Activated naive CD8-positive, alpha-beta T cell (primary cell): ENCODE results near the gene KRTAP5-11.
"Not testable (repeated sequence)": the region's sequence is repeated elsewhere in the genome, so short reads cannot be mapped to it uniquely, and the experiment has no call there.

ENCODE experiments used
- H3K27ac Mint-ChIP-seq: one replicate; pipeline ENCODE4 v1.8.0; 2021; ENCODE audit warnings: mixed read lengths
- H3K27me3 Mint-ChIP-seq: one replicate; pipeline ENCODE4 v1.8.0; 2021; ENCODE audit warnings: mixed read lengths
- H3K36me3 Mint-ChIP-seq: one replicate; pipeline ENCODE4 v1.8.0; 2021; ENCODE audit warnings: mixed read lengths
- H3K4me1 Mint-ChIP-seq: one replicate; pipeline ENCODE4 v1.8.0; 2021; ENCODE audit warnings: low read depth, mixed read lengths
- H3K4me3 Mint-ChIP-seq: one replicate; pipeline ENCODE4 v1.8.0; 2021; ENCODE audit warnings: mild to moderate bottlenecking, mixed read lengths
- H3K9me3 Mint-ChIP-seq: one replicate; pipeline ENCODE4 v1.8.0; 2021; ENCODE audit warnings: low read depth, mixed read lengths

The KRTAP5-11 gene

GRCh38 chr11:71548120-71548519, 34.6 kb downstream of the KRTAP5-11 start, which contains the start of gene KRTAP5-9:
TSS of gene KRTAP5-9 (plus strand) at chr11:71548420. CDS start at chr11:71548658, 238 bp downstream.
- Mint-ChIP-seq H3K27me3 (peaks cover 11% of the 10 kb centered on the region), H3K36me3 (no peaks in the 10 kb centered on the region), H3K27ac (no peak within 1 kb of the TSS), H3K4me1 (peaks cover 19% of the 10 kb centered on the region), H3K4me3 (no peak within 1 kb of the TSS), H3K9me3 (no peaks in the 10 kb centered on the region)

- Mint-ChIP-seq H3K27me3 (peaks cover 11% of the 10 kb centered on the region), H3K9me3 (peaks cover 8% of the 10 kb centered on the region), H3K4me1 (peaks cover 21% of the 10 kb centered on the region), H3K36me3 (peaks cover 3% of the 10 kb centered on the region), H3K27ac (no peak overlapping the region), H3K4me3 (no peak overlapping the region)
Observed at GRCh38 chr11:71545405-71545966, 37.2 kb downstream of the KRTAP5-11 start.

- Mint-ChIP-seq H3K4me1 (peaks cover 21% of the 10 kb centered on the region), H3K4me3 (no peak overlapping the region), H3K36me3 (peaks cover 3% of the 10 kb centered on the region), H3K9me3 (peaks cover 8% of the 10 kb centered on the region), H3K27me3 (peaks cover 9% of the 10 kb centered on the region), H3K27ac (no peak overlapping the region)
Observed at GRCh38 chr11:71544525-71545214, 38.0 kb downstream of the KRTAP5-11 start.

- Mint-ChIP-seq H3K9me3 (peaks cover 8% of the 10 kb centered on the region), H3K36me3 (peaks cover 3% of the 10 kb centered on the region), H3K27me3 (peaks cover 5% of the 10 kb centered on the region), H3K27ac (no peak overlapping the region), H3K4me3 (no peak overlapping the region), H3K4me1 (peaks cover 21% of the 10 kb centered on the region)
Observed at GRCh38 chr11:71543866-71544265, 38.8 kb downstream of the KRTAP5-11 start.

GRCh38 chr11:71542879-71543777, 39.5 kb downstream of the KRTAP5-11 start:
- H3K27me3 Mint-ChIP-seq = peaks cover 3% of the 10 kb centered on the region
- H3K27ac Mint-ChIP-seq = no peak overlapping the region
- H3K9me3 Mint-ChIP-seq = peaks cover 8% of the 10 kb centered on the region
- H3K4me1 Mint-ChIP-seq = peaks cover 21% of the 10 kb centered on the region
- peaks cover 3% of the 10 kb centered on the region for H3K36me3 Mint-ChIP-seq
- no peak overlapping the region for H3K4me3 Mint-ChIP-seq

- Mint-ChIP-seq H3K4me1 (peaks cover 21% of the 10 kb centered on the region), H3K36me3 (peaks cover 3% of the 10 kb centered on the region), H3K27ac (no peak overlapping the region), H3K9me3 (peaks cover 8% of the 10 kb centered on the region), H3K27me3 (no peaks in the 10 kb centered on the region), H3K4me3 (no peak overlapping the region)
Observed at GRCh38 chr11:71542382-71542781, 40.3 kb downstream of the KRTAP5-11 start.

GRCh38 chr11:71540521-71541304, 42.0 kb downstream of the KRTAP5-11 start:
- H3K4me1 Mint-ChIP-seq = peaks cover 21% of the 10 kb centered on the region
- H3K27me3 Mint-ChIP-seq, H3K27ac Mint-ChIP-seq, H3K36me3 Mint-ChIP-seq, H3K4me3 Mint-ChIP-seq, H3K9me3 Mint-ChIP-seq: not testable (repeated sequence)

- not testable (repeated sequence) for H3K4me3 Mint-ChIP-seq, H3K9me3 Mint-ChIP-seq, H3K36me3 Mint-ChIP-seq, H3K27me3 Mint-ChIP-seq, H3K27ac Mint-ChIP-seq
- peaks cover 18% of the 10 kb centered on the region for H3K4me1 Mint-ChIP-seq
Observed at GRCh38 chr11:71539971-71540370, 42.7 kb downstream of the KRTAP5-11 start.

GRCh38 chr11:71539017-71539416, 43.7 kb downstream of the KRTAP5-11 start:
- no peak overlapping the region for H3K4me3 Mint-ChIP-seq
- peaks cover 6% of the 10 kb centered on the region for H3K27me3 Mint-ChIP-seq
- H3K27ac Mint-ChIP-seq = no peak overlapping the region
- H3K36me3 Mint-ChIP-seq = peaks cover 3% of the 10 kb centered on the region
- H3K4me1 Mint-ChIP-seq = peaks cover 11% of the 10 kb centered on the region
- peaks cover 8% of the 10 kb centered on the region for H3K9me3 Mint-ChIP-seq

- Mint-ChIP-seq H3K27me3 (peaks cover 6% of the 10 kb centered on the region), H3K36me3 (peaks cover 3% of the 10 kb centered on the region)
Observed at GRCh38 chr11:71538666-71538990, 44.0 kb downstream of the KRTAP5-11 start.

GRCh38 chr11:71537977-71538665, 44.6 kb downstream of the KRTAP5-11 start, which contains the start of gene KRTAP5-8:
TSS of gene KRTAP5-8 (plus strand) at chr11:71538025. CDS start at chr11:71538056, 31 bp downstream.
- not testable (repeated sequence) for H3K27me3 Mint-ChIP-seq, H3K9me3 Mint-ChIP-seq, H3K27ac Mint-ChIP-seq, H3K36me3 Mint-ChIP-seq, H3K4me3 Mint-ChIP-seq, H3K4me1 Mint-ChIP-seq

More at GRCh38 chr11:71538666-71538990, 44.0 kb downstream of the KRTAP5-11 start:
- peaks cover 8% of the 10 kb centered on the region for H3K9me3 Mint-ChIP-seq
- no peak overlapping the region for H3K4me3 Mint-ChIP-seq
- H3K27ac Mint-ChIP-seq = no peak overlapping the region
- H3K4me1 Mint-ChIP-seq = peaks cover 7% of the 10 kb centered on the region

GRCh38 chr11:71537537-71537936, 45.1 kb downstream of the KRTAP5-11 start:
- Mint-ChIP-seq H3K27ac (no peak overlapping the region), H3K27me3 (peaks cover 6% of the 10 kb centered on the region), H3K36me3 (peaks cover 3% of the 10 kb centered on the region), H3K4me3 (no peak overlapping the region), H3K4me1 (peaks cover 2% of the 10 kb centered on the region), H3K9me3 (peaks cover 8% of the 10 kb centered on the region)

GRCh38 chr11:71535825-71536224, 46.9 kb downstream of the KRTAP5-11 start:
- peaks cover 6% of the 10 kb centered on the region for H3K27me3 Mint-ChIP-seq
- H3K9me3 Mint-ChIP-seq = peaks cover 3% of the 10 kb centered on the region
- peaks cover 3% of the 10 kb centered on the region for H3K36me3 Mint-ChIP-seq
- peaks cover 2% of the 10 kb centered on the region for H3K4me1 Mint-ChIP-seq
- no peak overlapping the region for H3K4me3 Mint-ChIP-seq
- H3K27ac Mint-ChIP-seq = no peak overlapping the region
